A172 (cell line): ENCODE results near the gene PPP2R1B. TPM values are rescaled to one million over a fixed set of nuclear protein-coding genes. Genes with fewer than 3 reads are reported as not detected.
"Not testable (repeated sequence)": the region's sequence is repeated elsewhere in the genome, so short reads cannot be mapped to it uniquely, and the experiment has no call there.

Experiments
- DNase-seq: peaks from one replicate; pipeline ENCODE4 v3.0.0-alpha.2; 2015; ENCODE audit warnings: low spot score
- total RNA-seq: library from RNA; depleted of rRNA; stranded (reverse); fragments of >200 nt; shearing (Covaris generic); gene quantifications from 2 replicates; pipeline ENCODE4 v1.2.3, GENCODE V29; 2014; rRNA removed

The PPP2R1B gene
- 32.1 and 34.4 TPM in 2 replicates for total RNA-seq

DNA sequence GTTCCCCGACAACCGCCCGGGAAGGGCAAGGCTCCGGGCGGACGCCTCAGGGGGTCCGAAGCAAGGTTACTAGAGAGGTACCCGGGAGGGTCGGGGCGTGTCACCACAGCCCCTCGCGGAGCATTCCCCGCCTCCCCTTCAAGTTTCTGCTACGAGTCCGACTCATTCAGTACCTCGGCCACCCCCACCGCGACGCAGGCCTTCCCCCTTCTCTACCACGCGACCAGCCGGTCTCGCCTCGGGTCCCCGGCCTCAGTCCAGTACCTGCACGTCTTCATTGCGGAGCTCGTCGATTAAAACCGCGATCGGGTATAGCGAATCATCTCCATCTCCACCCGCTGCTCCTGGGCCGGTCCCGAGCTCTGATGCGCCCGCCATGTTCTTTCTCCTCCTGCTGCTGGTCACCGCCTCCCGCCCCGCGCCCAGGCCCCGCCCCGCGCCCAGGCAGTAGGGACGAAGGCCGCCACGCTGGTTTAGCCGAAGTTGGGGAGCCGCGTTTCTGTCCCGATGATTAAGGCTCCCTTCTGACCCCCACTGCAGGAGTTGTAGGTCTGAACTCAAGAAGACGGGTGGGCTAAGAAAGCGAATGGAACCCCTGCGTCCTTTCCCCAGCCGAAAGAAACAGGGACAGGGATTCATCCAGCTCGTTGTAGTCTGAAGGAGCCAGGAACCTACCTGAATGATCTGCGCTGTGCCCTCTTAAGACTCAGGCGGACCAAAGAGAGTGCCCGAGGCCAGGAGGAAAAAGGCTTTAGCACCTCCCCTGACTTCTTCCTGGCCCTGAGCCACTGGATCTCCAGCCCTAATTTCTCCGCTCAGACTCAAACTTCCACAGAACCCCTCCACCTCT, at the start of gene PPP2R1B:
Gene PPP2R1B (minus strand): TSS at position 406 of the 850 bp plus-strand sequence. CDS start 28 bp downstream, at position 378.
- DNase-seq: peak; percentile 54

DNA sequence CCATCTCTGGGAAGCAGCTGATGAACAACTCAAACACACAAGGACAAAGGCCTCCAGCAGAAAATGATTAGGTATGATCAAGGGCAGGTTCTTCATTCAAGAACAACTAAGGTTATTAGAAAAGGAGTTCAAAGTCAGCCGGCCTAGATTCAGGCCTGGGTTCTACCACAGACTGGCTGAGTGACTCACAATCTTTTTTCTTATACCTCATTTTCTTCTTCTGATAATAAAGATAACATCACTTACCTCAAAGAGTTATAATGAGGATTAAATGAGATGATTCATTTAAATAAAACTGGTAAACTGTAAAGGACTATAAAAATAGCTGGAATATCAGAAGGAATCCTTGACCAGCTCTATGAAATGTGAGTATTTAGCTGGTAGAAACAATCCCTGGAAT, 49.3 kb upstream of the PPP2R1B start:
- DNase-seq: no peak

- DNase-seq: no peak
Observed at GRCh38 chr11:111814557-111815320, 48.5 kb upstream of the PPP2R1B start.

DNA sequence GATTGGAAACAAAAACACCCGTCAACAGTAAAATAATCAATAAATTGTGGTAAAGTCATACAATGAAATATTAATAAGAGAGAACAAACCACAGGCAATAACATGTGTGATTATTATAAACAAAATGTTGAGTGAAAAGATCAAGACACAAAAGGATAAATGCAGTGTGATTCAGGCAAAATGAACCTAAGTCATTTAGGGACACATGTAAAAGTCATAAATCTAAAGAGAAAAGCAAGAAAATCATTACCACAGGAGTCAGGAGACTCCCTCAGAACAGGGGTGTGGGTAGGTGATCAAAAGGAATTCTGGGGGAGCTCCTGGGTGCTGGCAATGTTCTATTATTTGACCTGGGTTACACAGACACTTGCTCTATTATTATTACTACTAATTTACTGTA, 47.9 kb upstream of the PPP2R1B start:
- DNase-seq: no peak

DNA sequence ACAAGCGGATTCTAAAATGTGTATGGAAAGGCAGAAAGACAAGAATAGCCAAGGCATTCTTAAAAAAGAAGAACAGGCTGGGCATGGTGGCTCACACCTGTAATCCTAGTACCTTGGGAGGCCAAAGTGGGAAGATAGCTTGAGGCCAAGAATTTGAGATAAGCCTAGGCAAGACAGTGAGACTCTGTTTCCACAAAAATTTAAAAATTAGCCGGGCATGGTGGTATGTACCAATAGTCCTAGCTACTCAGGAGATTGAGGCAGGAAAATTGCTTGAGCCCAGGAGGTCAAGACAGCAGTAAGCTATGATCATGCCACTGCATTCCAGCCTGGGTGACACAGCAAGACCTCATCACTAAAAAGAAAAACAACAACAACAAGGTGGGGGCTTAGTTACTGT, 46.0 kb upstream of the PPP2R1B start:
- DNase-seq: no peak

GRCh38 chr11:111811445-111811844, 45.3 kb upstream of the PPP2R1B start:
- no peak for DNase-seq

DNA sequence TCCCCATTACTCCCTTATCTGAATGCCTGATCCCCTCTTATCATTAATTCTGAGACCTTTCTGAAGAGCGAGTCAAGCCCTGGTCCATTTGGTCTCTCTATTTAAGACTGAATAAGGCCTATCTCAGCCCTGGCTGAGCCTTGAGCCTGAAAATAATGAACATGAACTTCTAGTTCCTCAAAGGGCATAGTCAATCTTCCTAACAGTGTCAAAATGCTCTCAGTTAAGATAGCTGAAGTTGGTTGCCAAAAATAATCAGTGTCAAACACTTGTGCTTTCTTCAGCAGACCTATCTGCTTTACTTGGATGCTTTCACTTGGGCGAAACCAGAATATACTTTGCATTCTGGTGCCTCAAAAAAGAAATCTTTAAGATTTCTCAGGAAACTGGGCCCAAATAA, 42.6 kb upstream of the PPP2R1B start:
- DNase-seq: no peak

DNA sequence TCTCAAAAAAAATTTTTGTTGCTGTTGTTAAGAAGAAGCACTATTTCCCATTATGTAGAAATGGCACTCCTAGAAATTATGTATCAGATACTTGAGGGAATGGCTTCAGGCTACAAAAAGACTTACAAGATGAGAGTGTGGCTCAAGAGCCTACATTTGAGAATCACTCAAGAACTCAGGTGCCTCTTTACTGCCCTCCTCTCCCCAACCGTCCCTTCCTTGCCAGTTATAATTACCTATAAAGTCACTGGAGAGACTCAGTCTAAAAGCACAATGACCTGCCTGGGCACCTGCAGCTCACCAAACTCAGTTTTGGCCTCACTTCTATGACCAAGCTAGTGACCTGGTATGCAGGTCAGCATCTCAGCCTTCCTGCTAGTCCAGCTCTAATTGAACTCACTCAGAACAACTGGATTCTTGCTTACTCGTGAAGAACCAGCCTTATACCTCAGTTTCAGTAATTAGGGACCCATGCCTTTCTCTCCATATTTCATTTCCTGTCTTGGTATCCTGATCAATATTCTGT, 41.9 kb upstream of the PPP2R1B start:
- DNase-seq: no peak

GRCh38 chr11:111807076-111807475, 40.9 kb upstream of the PPP2R1B start:
- no peak for DNase-seq

DNA sequence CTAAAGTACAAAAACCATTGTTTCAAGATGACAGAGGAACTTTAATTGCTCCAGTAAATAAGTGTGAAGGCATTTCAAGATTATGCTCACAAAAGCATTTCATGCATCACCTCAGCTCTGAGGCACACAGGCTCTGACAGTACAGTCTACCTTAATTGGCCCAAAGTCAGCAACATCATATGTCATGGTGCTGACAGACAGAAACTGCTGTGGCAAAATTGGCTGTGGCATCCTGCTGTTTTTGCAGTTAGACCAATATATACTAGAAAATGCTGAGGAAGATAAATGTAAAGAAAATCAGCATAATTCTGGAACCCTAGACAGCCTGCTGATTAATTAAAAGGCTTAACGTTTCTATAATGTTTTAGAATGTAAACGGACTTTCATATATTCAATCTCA, 34.9 kb upstream of the PPP2R1B start:
- DNase-seq: no peak

DNA sequence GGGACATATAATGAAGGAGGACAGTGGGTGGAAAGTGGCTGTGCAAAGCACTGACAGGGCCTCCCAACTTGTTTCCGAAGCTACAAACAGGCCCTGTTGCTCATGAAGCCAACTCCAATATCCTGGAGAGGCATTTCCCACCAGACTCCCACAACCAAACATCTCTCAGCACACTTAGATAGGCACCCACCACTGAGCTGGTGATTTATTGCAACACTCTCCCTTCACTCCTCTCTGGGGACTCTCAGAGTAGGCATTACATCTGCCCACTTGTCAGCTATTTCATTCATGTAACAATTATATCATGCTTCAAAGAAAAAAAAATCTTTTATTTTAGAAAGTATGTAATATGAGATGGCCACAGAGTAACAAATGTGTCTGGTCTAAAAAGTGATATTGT, 32.1 kb upstream of the PPP2R1B start:
- DNase-seq: no peak

DNA sequence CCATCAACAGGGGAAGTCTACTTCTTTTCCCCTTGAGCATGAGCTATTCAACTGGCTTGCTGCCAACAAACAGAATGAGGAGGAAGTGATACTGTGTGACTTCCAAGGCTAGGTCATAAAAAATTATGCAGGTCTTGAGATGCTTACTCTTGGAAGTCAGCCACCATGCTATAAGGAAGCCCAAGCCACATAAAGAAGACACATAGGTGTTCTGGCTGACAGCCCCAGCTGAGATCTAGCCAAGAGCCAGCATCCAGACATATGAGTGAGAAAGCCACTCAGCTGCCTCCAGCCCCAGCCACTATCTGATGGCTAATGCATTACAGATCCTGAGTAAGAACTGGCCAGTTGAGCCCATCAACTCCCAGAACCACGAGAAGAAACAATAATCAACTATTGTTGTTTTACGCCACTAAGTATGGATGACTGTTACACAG, 31.0 kb upstream of the PPP2R1B start:
- DNase-seq: peak; percentile 8

- no peak for DNase-seq
Observed at GRCh38 chr11:111796696-111797095, 30.5 kb upstream of the PPP2R1B start.

DNA sequence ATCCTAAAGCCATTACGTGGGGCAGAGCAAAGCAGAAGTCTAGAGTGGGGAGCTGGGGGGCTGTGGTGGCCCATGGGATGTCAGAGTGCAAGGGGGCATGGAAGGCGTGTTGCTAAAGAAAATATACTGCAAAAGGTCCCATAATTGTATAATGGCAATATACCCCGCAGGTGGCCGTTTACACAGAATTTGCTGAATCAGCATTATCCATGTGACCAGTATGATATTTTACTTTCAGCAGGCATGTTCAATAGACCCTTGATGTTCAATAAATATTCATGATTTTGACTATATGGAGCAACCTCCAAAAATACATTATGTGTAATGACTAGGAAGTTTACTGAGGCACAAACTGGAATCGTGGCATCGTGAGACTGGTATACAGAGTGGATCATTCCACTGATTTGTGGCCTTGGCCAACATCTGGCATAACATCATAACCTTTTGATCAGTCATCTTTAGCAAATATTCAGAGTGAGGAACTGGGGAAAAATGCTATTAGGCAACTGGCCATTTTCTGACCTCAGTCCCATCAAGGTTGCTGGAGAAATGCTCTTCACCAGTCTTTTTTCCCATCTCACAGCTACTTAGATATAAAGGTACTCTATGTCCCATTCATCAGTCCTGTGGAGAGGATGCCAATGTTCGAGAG, 29.3 kb upstream of the PPP2R1B start:
- DNase-seq: no peak

- DNase-seq: no peak
Observed at GRCh38 chr11:111793863-111794262, 27.7 kb upstream of the PPP2R1B start.

- DNase-seq: no peak
Observed at GRCh38 chr11:111792955-111793500, 26.8 kb upstream of the PPP2R1B start.

- DNase-seq: no peak
Observed at GRCh38 chr11:111792314-111792713, 26.1 kb upstream of the PPP2R1B start.

DNA sequence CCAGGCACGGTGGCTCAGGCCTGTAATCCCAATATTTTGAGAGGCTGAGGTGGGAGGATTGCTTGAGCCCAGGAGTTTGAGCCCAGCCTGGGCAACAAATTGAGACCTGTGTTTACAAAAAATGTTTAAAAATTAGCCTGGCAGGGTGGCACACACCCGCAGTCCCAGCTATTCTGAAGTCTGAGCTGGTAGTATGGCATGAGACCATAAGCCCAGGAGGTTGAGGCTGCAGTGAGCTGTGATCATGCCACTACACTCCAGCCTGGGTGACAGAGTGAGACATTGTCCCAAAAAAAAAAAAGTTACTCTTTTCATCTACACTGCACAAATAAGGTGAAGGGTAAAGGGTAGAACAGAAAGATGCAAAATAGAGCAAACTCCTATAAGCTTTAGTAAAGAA, 22.3 kb upstream of the PPP2R1B start:
- no peak for DNase-seq

DNA sequence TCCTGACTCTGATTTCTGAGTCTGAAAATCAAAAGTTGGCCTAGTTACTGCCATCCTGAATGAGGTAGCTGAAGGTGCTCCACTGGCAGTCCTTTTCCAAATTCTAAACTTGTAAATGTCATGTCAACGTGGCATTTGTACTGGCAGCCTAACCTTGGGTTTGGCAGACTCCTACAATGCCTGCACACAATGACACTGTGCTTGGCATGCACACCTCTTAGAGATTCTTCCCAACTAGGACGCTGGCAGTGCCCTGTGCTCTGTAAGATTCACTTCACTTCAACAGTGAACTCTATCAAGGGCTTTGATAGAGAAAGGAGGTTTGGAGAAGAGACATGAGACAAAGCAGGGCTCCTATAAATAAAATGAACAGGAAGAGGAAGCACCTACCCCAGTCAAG, 21.9 kb upstream of the PPP2R1B start:
- no peak for DNase-seq

- DNase-seq: no peak
Observed at GRCh38 chr11:111785886-111786412, 19.8 kb upstream of the PPP2R1B start.

DNA sequence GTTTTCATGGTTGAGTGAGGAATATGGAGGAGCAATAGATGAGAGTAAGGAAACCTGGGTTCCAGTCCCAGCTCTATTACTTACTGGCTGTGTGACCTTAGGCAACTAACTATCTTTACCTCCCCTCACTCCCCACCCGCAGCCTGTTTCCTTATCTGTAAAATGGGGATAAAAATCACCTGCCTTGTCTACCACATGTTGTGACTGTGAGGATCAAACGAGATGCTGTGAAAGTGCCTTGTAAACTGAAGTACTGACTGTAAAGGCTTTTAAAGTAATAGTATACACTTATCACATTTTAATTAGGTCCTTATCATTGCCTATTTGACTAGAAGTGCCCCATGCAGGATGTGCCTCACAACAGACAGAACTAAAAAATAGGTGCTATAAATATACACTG, 18.9 kb upstream of the PPP2R1B start:
- DNase-seq: no peak

- DNase-seq: not testable (repeated sequence)
Observed at GRCh38 chr11:111784311-111784710, 18.1 kb upstream of the PPP2R1B start.
